ENCODE data around the gene VSIG8. TPM values are rescaled to one million over a fixed set of nuclear protein-coding genes. Genes with fewer than 3 reads are reported as not detected.

VSIG8 gene
- total RNA-seq, 1 experiment from 2014 or later: not detected

GRCh38 chr1:159817276-159818041 lies 45.0 kb downstream of the VSIG8 start:
- H3K36me3 ChIP-seq (ENCODE audit: insufficient read depth, low read length, poor library complexity, severe bottlenecking): no peaks in the 10 kb centered on the region
- no peaks in the 10 kb centered on the region for H3K9me3 ChIP-seq (ENCODE audit: low read depth, low read length, poor library complexity, severe bottlenecking)
- H3K4me3 ChIP-seq (ENCODE audit: low read depth, low read length, poor library complexity, severe bottlenecking): no peak overlapping the region
- DNase-seq (ENCODE audit: low spot score): no peak
- H3K27ac ChIP-seq (ENCODE audit: low read depth, low read length, poor library complexity, severe bottlenecking): no peak overlapping the region
- no peaks in the 10 kb centered on the region for H3K4me1 ChIP-seq (ENCODE audit: insufficient read depth, low read length, poor library complexity, severe bottlenecking)
- ChIA-PET CTCF (interaction anchor here (0.7 kb wide), 1 partner anchor 17 kb away, joined by 3 read pairs; no protein-coding TSS in a partner anchor), POLR2A (ENCODE audit: low non-redundant PET) (no interaction called here)
- TF ChIP-seq EZH2 (IDR thresholded peaks at IDR 0.05; ENCODE audit: borderline replicate concordance, low read depth, low read length, poor library complexity, severe bottlenecking): no peak
- TF ChIP-seq CTCF (conservative IDR thresholded peaks at IDR 0.05; ENCODE audit: low read depth, low read length): no peak
- H3K27me3 ChIP-seq (replicated peaks; ENCODE audit: insufficient read depth, low read depth, low read length, poor library complexity): no peaks in the 10 kb centered on the region
- BruUV-seq (replicated peaks): no TSS peak
- intact Hi-C loops (cut with micrococcal nuclease; ENCODE audit: unreplicated experiment): no loop called here

GRCh38 chr1:159815926-159816325 lies 46.5 kb downstream of the VSIG8 start:
- intact Hi-C loops (cut with micrococcal nuclease; ENCODE audit: unreplicated experiment): no loop called here
- BruUV-seq (replicated peaks): no TSS peak
- POLR2A ChIA-PET (ENCODE audit: low non-redundant PET): no interaction called here

GRCh38 chr1:159804924-159805323 lies 57.5 kb downstream of the VSIG8 start:
- no peak overlapping the region for H3K27ac ChIP-seq (ENCODE audit: low read depth, low read length, poor library complexity, severe bottlenecking)
- DNase-seq (ENCODE audit: low spot score): no peak
- POLR2A ChIA-PET (ENCODE audit: low non-redundant PET): no interaction called here

More at GRCh38 chr1:159815926-159816325, 46.5 kb downstream of the VSIG8 start:
- Histone ChIP-seq H3K27me3 (replicated peaks; ENCODE audit: insufficient read depth, low read depth, low read length, poor library complexity) (no peaks in the 10 kb centered on the region), H3K4me1 (ENCODE audit: insufficient read depth, low read length, poor library complexity, severe bottlenecking) (no peaks in the 10 kb centered on the region), H3K36me3 (ENCODE audit: insufficient read depth, low read length, poor library complexity, severe bottlenecking) (no peaks in the 10 kb centered on the region), H3K9me3 (ENCODE audit: low read depth, low read length, poor library complexity, severe bottlenecking) (no peaks in the 10 kb centered on the region), H3K4me3 (ENCODE audit: low read depth, low read length, poor library complexity, severe bottlenecking) (no peak overlapping the region), H3K27ac (ENCODE audit: low read depth, low read length, poor library complexity, severe bottlenecking) (no peak overlapping the region)
- TF ChIP-seq CTCF (conservative IDR thresholded peaks at IDR 0.05; ENCODE audit: low read depth, low read length) (no peak), EZH2 (IDR thresholded peaks at IDR 0.05; ENCODE audit: borderline replicate concordance, low read depth, low read length, poor library complexity, severe bottlenecking) (no peak)
- DNase-seq (ENCODE audit: low spot score): no peak
- CTCF ChIA-PET: no interaction called here

More at GRCh38 chr1:159804924-159805323, 57.5 kb downstream of the VSIG8 start:
- H3K4me3 ChIP-seq (ENCODE audit: low read depth, low read length, poor library complexity, severe bottlenecking): no peak overlapping the region
- no TSS peak for BruUV-seq (replicated peaks)
- intact Hi-C loops (cut with micrococcal nuclease; ENCODE audit: unreplicated experiment): no loop called here
- no peaks in the 10 kb centered on the region for H3K4me1 ChIP-seq (ENCODE audit: insufficient read depth, low read length, poor library complexity, severe bottlenecking)
- TF ChIP-seq EZH2 (IDR thresholded peaks at IDR 0.05; ENCODE audit: borderline replicate concordance, low read depth, low read length, poor library complexity, severe bottlenecking): no peak
- no peak for TF ChIP-seq CTCF (conservative IDR thresholded peaks at IDR 0.05; ENCODE audit: low read depth, low read length)
- no peaks in the 10 kb centered on the region for H3K9me3 ChIP-seq (ENCODE audit: low read depth, low read length, poor library complexity, severe bottlenecking)
- H3K27me3 ChIP-seq (replicated peaks; ENCODE audit: insufficient read depth, low read depth, low read length, poor library complexity): no peaks in the 10 kb centered on the region
- no peaks in the 10 kb centered on the region for H3K36me3 ChIP-seq (ENCODE audit: insufficient read depth, low read length, poor library complexity, severe bottlenecking)
- CTCF ChIA-PET: interaction anchor here (0.5 to 1.6 kb wide), 2 partner anchors 14 to 203 kb away, joined by 3 read pairs; no protein-coding TSS in a partner anchor

Small RNA genes lying within 50 kb of the gene (microRNA-seq; reads per million reads assigned to microRNA genes)
- not detected for gene MIR4259

Other genes starting within 250 kb of the VSIG8 start
- gene CRP, start 148.1 kb downstream of the VSIG8 start, total RNA-seq (2021): not detected in 2 replicates
- gene DUSP23, start 81.7 kb downstream of the VSIG8 start, total RNA-seq (2021): 27.9 and 31.0 TPM in 2 replicates
- 0.15 TPM in 1 of 2 replicates, not detected in the other for gene FCRL6, start 60.3 kb downstream of the VSIG8 start, total RNA-seq (2021)
- gene SLAMF8, start 35.8 kb downstream of the VSIG8 start, total RNA-seq (2021): not detected in 2 replicates
- 1.5 and 3.6 TPM in 2 replicates for gene CFAP45, start 37.5 kb upstream of the VSIG8 start, total RNA-seq (2021)
- 155 and 198 TPM in 2 replicates for gene TAGLN2, start 62.9 kb upstream of the VSIG8 start, total RNA-seq (2021)
- gene IGSF9, start 83.0 kb upstream of the VSIG8 start, total RNA-seq (2021): 6.5 and 7.1 TPM in 2 replicates
- not detected in 2 replicates for gene SLAMF9, start 91.6 kb upstream of the VSIG8 start, total RNA-seq (2021)
- gene PIGM, start 169.3 kb upstream of the VSIG8 start, total RNA-seq (2021): 4.6 and 5.3 TPM in 2 replicates
- not detected in 2 replicates for gene KCNJ10, start 207.5 kb upstream of the VSIG8 start, total RNA-seq (2021)
- not detected in 2 replicates for gene KCNJ9, start 218.9 kb upstream of the VSIG8 start, total RNA-seq (2021)
- gene IGSF8, start 236.0 kb upstream of the VSIG8 start, total RNA-seq (2021): 14.0 and 18.1 TPM in 2 replicates

Data from A673 (cell line).